Right atrium auricular region (tissue), 2 donors: ENCODE results near the gene BLID. TPM values are rescaled to one million over a fixed set of nuclear protein-coding genes. Genes with fewer than 3 reads are reported as not detected.

Source experiments
- DNase-seq: peaks from one replicate; pipeline ENCODE4 v3.0.0-alpha.2; 2019; ENCODE audit warnings: low spot score
- H3K27ac ChIP-seq, 2 donors: fragments of 200-600 bp; sonication (generic); 1 replicate in 1 of 2; 2 replicates in 1 of 2; pipeline ENCODE4 v1.5.1; 2016 to 2019
- H3K27me3 ChIP-seq, 2 donors: fragments of 200-600 bp; sonication (generic); one replicate each; pipeline versions ENCODE4 v1.5.1 to v1.6.0; 2017 to 2019
- H3K36me3 ChIP-seq: fragments of 200-600 bp; sonication (generic); one replicate; pipeline ENCODE4 v1.5.1; 2016
- H3K4me1 ChIP-seq, 2 donors: fragments of 200-600 bp; sonication (generic); one replicate each; pipeline versions ENCODE4 v1.5.1 to v1.6.0; 2017 to 2019
- H3K4me3 ChIP-seq, 2 donors: fragments of 200-600 bp; sonication (generic); 1 replicate in 1 of 2; 2 replicates in 1 of 2; pipeline ENCODE4 v1.5.1; 2017 to 2019; ENCODE audit warnings: mild to moderate bottlenecking in 1 of 2, moderate library complexity in 1 of 2
- H3K9me3 ChIP-seq, 2 donors: fragments of 200-600 bp; sonication (generic); one replicate each; pipeline ENCODE4 v1.5.1; 2019
- total RNA-seq, 2 donors: library from RNA; depleted of rRNA; stranded (reverse); fragments of >200 nt; gene quantifications; one replicate each; pipeline ENCODE4 v1.1.0, GENCODE V29; 2016
- TF ChIP-seq, protein P1 (sequence below), 2 donors: fragments of 200-600 bp; sonication (generic); IDR thresholded peaks; one replicate each; pipeline ENCODE4 v1.5.1; 2019; ENCODE audit warnings: antibody characterized with exemption in 2 of 2

The BLID gene
- total RNA-seq, 2 donors from 2014 or later = 1.1 to 1.2 TPM

DNA sequence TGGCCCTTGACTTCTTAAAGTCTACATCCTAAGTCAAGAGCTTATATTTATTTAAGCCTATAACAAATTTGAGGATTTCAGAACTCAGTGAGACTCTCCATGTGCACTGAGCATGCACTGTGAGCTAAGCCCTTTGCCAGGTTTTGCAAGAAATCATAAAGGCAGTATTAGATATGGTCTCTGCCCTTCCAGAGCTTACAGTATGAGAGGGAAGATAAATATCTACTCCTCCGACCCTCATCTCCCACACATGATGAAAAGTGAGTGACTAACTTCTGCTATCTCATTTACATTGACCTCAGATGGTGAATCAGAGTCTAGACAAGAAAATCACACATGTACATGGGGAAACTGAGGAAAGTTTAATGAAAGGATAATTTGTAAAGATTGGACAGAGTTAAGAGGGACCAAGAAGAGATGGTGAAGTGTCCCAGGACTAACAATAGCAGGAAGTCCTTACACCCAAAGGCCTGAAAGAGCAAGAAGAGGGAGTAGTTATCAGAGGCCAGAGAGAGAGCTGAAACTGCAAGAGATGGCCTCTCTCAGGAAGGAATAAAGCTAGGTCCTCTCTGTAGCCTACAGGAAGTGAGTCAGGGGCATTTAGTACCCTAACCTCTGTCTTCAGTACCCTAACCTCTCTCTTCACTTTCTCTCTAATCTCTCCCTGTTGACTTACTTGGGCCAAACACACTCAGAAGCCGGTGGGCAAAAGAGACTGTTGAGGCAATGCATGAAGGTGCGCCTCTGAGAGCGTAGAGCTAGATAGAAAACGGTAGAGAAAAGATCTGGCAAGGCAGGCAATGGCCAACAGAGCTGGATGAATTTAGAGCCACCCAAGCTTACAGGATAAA lies 23.0 kb upstream of the BLID start:
- Histone ChIP-seq H3K9me3 (no peaks in the 10 kb centered on the region), H3K36me3 (no peaks in the 10 kb centered on the region), H3K4me1 (peaks cover 0 to 12% of the 10 kb centered on the region in 2 donors), H3K4me3 (no peak overlapping the region), H3K27me3 (no peaks in the 10 kb centered on the region), H3K27ac (peak overlapping the region in 1 of 2 donors; percentile 9)
- DNase-seq = no peak
- TF ChIP-seq, protein P1, sequence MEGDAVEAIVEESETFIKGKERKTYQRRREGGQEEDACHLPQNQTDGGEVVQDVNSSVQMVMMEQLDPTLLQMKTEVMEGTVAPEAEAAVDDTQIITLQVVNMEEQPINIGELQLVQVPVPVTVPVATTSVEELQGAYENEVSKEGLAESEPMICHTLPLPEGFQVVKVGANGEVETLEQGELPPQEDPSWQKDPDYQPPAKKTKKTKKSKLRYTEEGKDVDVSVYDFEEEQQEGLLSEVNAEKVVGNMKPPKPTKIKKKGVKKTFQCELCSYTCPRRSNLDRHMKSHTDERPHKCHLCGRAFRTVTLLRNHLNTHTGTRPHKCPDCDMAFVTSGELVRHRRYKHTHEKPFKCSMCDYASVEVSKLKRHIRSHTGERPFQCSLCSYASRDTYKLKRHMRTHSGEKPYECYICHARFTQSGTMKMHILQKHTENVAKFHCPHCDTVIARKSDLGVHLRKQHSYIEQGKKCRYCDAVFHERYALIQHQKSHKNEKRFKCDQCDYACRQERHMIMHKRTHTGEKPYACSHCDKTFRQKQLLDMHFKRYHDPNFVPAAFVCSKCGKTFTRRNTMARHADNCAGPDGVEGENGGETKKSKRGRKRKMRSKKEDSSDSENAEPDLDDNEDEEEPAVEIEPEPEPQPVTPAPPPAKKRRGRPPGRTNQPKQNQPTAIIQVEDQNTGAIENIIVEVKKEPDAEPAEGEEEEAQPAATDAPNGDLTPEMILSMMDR (IDR thresholded peaks at IDR 0.05) = no peak

DNA sequence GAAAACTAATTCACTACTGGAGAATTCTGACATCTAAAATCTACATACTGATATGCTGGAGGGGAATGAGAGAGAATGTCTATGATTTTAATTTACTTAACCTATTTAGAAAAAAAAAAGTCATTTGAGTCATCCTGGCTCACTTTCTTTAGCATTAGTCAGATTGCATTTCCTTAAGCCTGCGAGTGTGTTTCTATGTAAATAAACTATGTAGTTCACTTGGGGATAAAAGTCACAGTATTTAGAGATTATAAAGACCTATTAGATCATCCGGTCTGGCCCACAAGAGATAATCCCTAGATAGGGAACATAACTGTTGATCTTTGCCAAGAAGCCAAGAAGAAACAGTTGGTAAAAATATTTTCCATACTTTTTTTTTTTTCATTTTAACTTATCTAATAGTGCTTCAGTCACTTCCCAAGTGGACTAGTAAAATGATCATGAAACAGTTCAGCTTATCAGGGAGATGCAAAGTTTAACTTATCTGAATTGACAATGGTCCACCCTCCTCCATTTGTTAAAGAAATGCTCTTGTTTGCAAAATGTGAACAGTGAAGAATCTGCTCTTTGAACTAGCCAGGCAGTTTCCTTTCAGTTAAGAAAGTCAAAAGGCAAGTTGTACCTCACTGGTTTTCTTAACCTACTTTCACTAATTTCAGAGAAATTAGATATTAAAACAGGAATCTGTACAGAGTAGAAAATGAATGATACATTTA lies 21.2 kb upstream of the BLID start:
- Histone ChIP-seq H3K4me1 (peaks cover 0 to 12% of the 10 kb centered on the region in 2 donors), H3K36me3 (no peaks in the 10 kb centered on the region), H3K4me3 (no peak overlapping the region), H3K9me3 (no peaks in the 10 kb centered on the region), H3K27me3 (no peaks in the 10 kb centered on the region), H3K27ac (peak overlapping the region in 1 of 2 donors; percentile 57)
- TF ChIP-seq, protein P1 (IDR thresholded peaks at IDR 0.05) = no peak
- no peak for DNase-seq

DNA sequence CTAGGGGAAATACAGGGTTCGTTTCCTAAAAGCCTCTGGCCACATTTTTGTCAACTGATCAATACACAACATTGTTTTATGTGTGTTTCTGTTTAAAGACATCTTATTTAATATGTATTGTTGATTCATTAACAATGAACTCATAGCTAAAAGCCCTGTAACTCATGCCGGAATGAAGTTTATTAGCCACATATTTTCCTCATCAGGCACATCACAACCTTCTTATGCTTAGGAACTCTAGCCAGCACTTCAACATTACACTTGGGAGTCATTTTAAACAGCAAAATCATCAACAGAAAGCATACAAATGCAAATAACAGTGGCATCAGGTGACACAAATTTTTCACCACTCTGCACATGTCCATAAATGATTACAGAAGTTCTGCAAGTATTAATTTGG lies 15.1 kb upstream of the BLID start:
- H3K4me3 ChIP-seq = no peak overlapping the region
- H3K27ac ChIP-seq = no peak overlapping the region
- H3K36me3 ChIP-seq = no peaks in the 10 kb centered on the region
- H3K27me3 ChIP-seq = no peaks in the 10 kb centered on the region
- H3K4me1 ChIP-seq = no peaks in the 10 kb centered on the region
- no peaks in the 10 kb centered on the region for H3K9me3 ChIP-seq
- TF ChIP-seq, protein P1 (IDR thresholded peaks at IDR 0.05) = no peak
- no peak for DNase-seq

DNA sequence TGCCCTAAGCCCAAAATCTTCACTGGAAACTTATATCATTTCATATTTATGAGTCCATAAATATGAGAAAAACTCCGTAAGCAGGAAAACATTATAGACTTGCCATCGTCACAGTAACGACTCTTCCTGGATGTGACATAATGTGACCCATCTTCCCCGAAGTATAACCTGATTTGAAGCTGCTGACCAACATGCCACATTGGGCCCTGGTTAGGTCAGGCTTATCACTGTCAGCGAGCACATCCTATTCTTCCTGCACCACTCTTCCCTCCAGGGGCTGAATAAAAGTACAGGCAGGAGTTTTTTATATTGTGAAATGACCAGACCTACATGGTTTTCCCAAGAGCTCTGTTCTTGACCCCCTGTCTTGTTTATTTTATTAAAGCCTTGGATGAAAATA lies 12.1 kb upstream of the BLID start:
- no peak overlapping the region for H3K4me3 ChIP-seq
- no peak for DNase-seq
- H3K27me3 ChIP-seq = no peaks in the 10 kb centered on the region
- H3K36me3 ChIP-seq = no peaks in the 10 kb centered on the region
- no peaks in the 10 kb centered on the region for H3K9me3 ChIP-seq
- H3K27ac ChIP-seq = no peak overlapping the region
- no peaks in the 10 kb centered on the region for H3K4me1 ChIP-seq
- TF ChIP-seq, protein P1 (IDR thresholded peaks at IDR 0.05) = no peak

DNA sequence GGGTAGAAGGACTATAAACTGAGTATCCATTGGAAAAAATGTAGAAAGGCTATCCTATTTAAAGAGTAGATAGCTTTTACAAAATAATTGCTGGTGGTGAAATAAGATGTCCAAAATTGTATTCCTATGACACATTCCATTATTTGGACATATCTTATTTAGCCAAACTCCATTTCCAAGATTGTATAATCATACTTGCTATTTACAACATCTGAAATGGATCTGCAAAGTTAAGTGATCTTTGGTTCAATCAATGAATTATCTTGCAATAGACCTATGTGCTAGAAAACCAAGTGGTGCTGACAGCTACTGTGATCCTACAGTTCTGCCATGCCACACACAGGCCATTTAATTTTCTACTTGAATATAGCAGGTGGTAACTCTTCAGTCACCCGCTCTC lies 11.0 kb upstream of the BLID start:
- no peak for DNase-seq
- Histone ChIP-seq H3K27me3 (no peaks in the 10 kb centered on the region), H3K4me1 (no peaks in the 10 kb centered on the region), H3K27ac (no peak overlapping the region), H3K4me3 (no peak overlapping the region), H3K36me3 (no peaks in the 10 kb centered on the region), H3K9me3 (no peaks in the 10 kb centered on the region)
- TF ChIP-seq, protein P1 (IDR thresholded peaks at IDR 0.05) = no peak
